Brain pericyte (primary cell): ENCODE data around the gene CDKN2D.
A peak's percentile ranks its signal among the peaks of the same experiment; 100 is the strongest.

ENCODE experiments used
- DNase-seq: peaks from one replicate; pipeline ENCODE4 v3.0.0-alpha.2; 2012; ENCODE audit warnings: low read depth, low spot score

CDKN2D gene

GRCh38 chr19:10568826-10569651 lies at the start of gene CDKN2D:
CDKN2D (minus strand) TSS chr19:10568979; CDS start chr19:10568653, 326 bp downstream.
- DNase-seq, result peak; percentile 99

- no peak for DNase-seq
Observed at GRCh38 chr19:10617409-10618121, 48.8 kb upstream of the CDKN2D start.

GRCh38 chr19:10615429-10616023 lies 46.7 kb upstream of the CDKN2D start:
- DNase-seq, result no peak

GRCh38 chr19:10612499-10613119 lies 43.8 kb upstream of the CDKN2D start:
- no peak for DNase-seq

- no peak for DNase-seq
Observed at GRCh38 chr19:10611907-10612306, 43.1 kb upstream of the CDKN2D start.

- DNase-seq, result no peak
Observed at GRCh38 chr19:10604460-10604980, 35.7 kb upstream of the CDKN2D start.

- no peak for DNase-seq
Observed at GRCh38 chr19:10603873-10604459, 35.2 kb upstream of the CDKN2D start.

GRCh38 chr19:10603084-10603872 lies 34.5 kb upstream of the CDKN2D start:
- DNase-seq, result no peak

- DNase-seq, result no peak
Observed at GRCh38 chr19:10602330-10603083, 33.7 kb upstream of the CDKN2D start.

- DNase-seq, result no peak
Observed at GRCh38 chr19:10601999-10602329, 33.2 kb upstream of the CDKN2D start.

GRCh38 chr19:10600149-10600548 lies 31.4 kb upstream of the CDKN2D start:
- DNase-seq, result no peak

- DNase-seq, result no peak
Observed at GRCh38 chr19:10593820-10594637, 25.2 kb upstream of the CDKN2D start.

GRCh38 chr19:10593148-10593547 lies 24.4 kb upstream of the CDKN2D start:
- DNase-seq, result no peak

GRCh38 chr19:10587839-10588150 lies 19.0 kb upstream of the CDKN2D start:
- no peak for DNase-seq

- no peak for DNase-seq
Observed at GRCh38 chr19:10587022-10587838, 18.5 kb upstream of the CDKN2D start, which contains the start of gene AP1M2. AP1M2 (minus strand) TSS chr19:10587312; CDS start chr19:10587231, 81 bp downstream.

- no peak for DNase-seq
Observed at GRCh38 chr19:10586396-10586795, 17.6 kb upstream of the CDKN2D start.

GRCh38 chr19:10583036-10583776 lies 14.4 kb upstream of the CDKN2D start:
- no peak for DNase-seq

- no peak for DNase-seq
Observed at GRCh38 chr19:10582091-10582490, 13.3 kb upstream of the CDKN2D start.
